H1 (cell line): ENCODE data around the gene CELA2A.

Experiments
- EP300 ChIP-seq, 2 experiments: IDR thresholded peaks; 1 replicate in 1 of 2; 2 replicates in 1 of 2; pipeline ENCODE4 v1.6.1; 2011 to 2012; ENCODE audit warnings: low read depth in 2 of 2, low read length in 2 of 2, mild to moderate bottlenecking in 2 of 2, borderline replicate concordance in 1 of 2, inconsistent platforms in 1 of 2, moderate library complexity in 1 of 2
- FOSL1 ChIP-seq: IDR thresholded peaks from 2 replicates; pipeline ENCODE4 v1.6.1; 2011; ENCODE audit warnings: mild to moderate bottlenecking, low read depth, low read length, moderate library complexity; ENCODE audit not compliant: insufficient read depth
- GABPA ChIP-seq: IDR thresholded peaks from 2 replicates; pipeline ENCODE4 v1.6.1; 2011; ENCODE audit warnings: mild to moderate bottlenecking, low read length, moderate library complexity, borderline replicate concordance; ENCODE audit not compliant: insufficient read depth
- KDM4A ChIP-seq: IDR thresholded peaks from one replicate; pipeline ENCODE4 v1.7.1; 2012; ENCODE audit warnings: low read depth, mild to moderate bottlenecking, moderate library complexity, low read length, inconsistent platforms; ENCODE audit not compliant: severe bottlenecking
- MAFK ChIP-seq: IDR thresholded peaks from 2 replicates; pipeline ENCODE4 v1.6.1; 2012; ENCODE audit warnings: low read depth, mild to moderate bottlenecking, improper control_type of control experiment, low read length
- POLR2A ChIP-seq, 2 experiments: IDR thresholded peaks; 1 replicate in 1 of 2; 2 replicates in 1 of 2; pipeline ENCODE4 v1.6.1; 2011; ENCODE audit warnings: low read depth in 2 of 2, low read length in 2 of 2, mild to moderate bottlenecking in 2 of 2; ENCODE audit errors: control extremely low read depth in 1 of 2
- POLR2AphosphoS5 ChIP-seq: IDR thresholded peaks from 2 replicates; pipeline ENCODE4 v1.6.1; 2011; ENCODE audit warnings: low read depth, low read length
- SIX5 ChIP-seq: IDR thresholded peaks from 2 replicates; pipeline ENCODE4 v1.6.1; 2011; ENCODE audit warnings: mild to moderate bottlenecking, low read depth, low read length
- SP2 ChIP-seq: IDR thresholded peaks from 2 replicates; pipeline ENCODE4 v1.6.1; 2012; ENCODE audit warnings: mild to moderate bottlenecking, low read length, inconsistent platforms
- TAF1 ChIP-seq: IDR thresholded peaks from 2 replicates; pipeline ENCODE4 v1.6.1; 2011; ENCODE audit warnings: mild to moderate bottlenecking, low read depth, low read length
- TF ChIP-seq, protein P1 (sequence below), 3 experiments: IDR thresholded peaks; 1 replicate in 2 of 3; 2 replicates in 1 of 3; pipeline versions ENCODE4 v1.5.1 to v1.6.1; 2011; ENCODE audit warnings: low read length in 3 of 3, mild to moderate bottlenecking in 3 of 3, inconsistent platforms in 2 of 3, low read depth in 1 of 3, moderate library complexity in 1 of 3; ENCODE audit not compliant: insufficient read depth in 1 of 3; ENCODE audit errors: control extremely low read depth in 1 of 3
- TF ChIP-seq, protein P2 (sequence below): IDR thresholded peaks from 2 replicates; pipeline ENCODE4 v1.6.1; 2012; ENCODE audit warnings: inconsistent platforms

DNA sequence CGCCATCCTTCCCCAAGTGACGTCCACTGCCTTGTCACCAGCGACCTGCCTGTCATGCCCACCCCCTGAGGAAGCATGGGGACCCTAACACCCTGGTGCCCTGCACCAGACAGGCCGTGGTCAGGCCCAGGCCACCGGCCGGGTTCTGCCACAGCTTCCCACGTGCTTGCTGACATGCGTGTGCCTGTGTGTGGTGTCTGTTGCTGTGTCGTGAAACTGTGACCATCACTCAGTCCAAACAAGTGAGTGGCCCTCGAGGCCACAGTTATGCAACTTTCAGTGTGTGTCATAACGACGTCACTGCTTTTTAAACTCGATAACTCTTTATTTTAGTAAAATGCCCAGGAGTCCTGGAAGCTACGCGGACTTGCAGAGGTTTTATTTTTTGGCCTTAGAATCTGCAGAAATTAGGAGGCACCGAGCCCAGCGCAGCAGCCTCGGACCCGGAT, 26.8 kb upstream of the CELA2A start:
- TF ChIP-seq GABPA (no peak), MAFK (no peak), FOSL1 (no peak), TAF1 (no peak), SIX5 (no peak), POLR2A (IDR thresholded peaks at IDR 0.05; ENCODE audit: control extremely low read depth in 1 of 2, low read depth in 2 of 2, low read length in 2 of 2) (no peak), POLR2AphosphoS5 (no peak), EP300 (IDR thresholded peaks at IDR 0.05; ENCODE audit: borderline replicate concordance in 1 of 2, low read depth in 2 of 2, low read length in 2 of 2) (no peak), KDM4A (no peak), SP2 (no peak)
- TF ChIP-seq, protein P1, sequence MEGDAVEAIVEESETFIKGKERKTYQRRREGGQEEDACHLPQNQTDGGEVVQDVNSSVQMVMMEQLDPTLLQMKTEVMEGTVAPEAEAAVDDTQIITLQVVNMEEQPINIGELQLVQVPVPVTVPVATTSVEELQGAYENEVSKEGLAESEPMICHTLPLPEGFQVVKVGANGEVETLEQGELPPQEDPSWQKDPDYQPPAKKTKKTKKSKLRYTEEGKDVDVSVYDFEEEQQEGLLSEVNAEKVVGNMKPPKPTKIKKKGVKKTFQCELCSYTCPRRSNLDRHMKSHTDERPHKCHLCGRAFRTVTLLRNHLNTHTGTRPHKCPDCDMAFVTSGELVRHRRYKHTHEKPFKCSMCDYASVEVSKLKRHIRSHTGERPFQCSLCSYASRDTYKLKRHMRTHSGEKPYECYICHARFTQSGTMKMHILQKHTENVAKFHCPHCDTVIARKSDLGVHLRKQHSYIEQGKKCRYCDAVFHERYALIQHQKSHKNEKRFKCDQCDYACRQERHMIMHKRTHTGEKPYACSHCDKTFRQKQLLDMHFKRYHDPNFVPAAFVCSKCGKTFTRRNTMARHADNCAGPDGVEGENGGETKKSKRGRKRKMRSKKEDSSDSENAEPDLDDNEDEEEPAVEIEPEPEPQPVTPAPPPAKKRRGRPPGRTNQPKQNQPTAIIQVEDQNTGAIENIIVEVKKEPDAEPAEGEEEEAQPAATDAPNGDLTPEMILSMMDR (IDR thresholded peaks at IDR 0.05; ENCODE audit: control extremely low read depth in 1 of 3, insufficient read depth in 1 of 3, low read depth in 1 of 3, low read length in 3 of 3), result no peak
- TF ChIP-seq, protein P2, sequence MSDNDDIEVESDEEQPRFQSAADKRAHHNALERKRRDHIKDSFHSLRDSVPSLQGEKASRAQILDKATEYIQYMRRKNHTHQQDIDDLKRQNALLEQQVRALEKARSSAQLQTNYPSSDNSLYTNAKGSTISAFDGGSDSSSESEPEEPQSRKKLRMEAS, result no peak
